Smooth muscle cell (in vitro differentiated cells): ENCODE data around the gene C2orf78. TPM values are rescaled to one million over a fixed set of nuclear protein-coding genes. Genes with fewer than 3 reads are reported as not detected.

Experiments
- DNase-seq: peaks from one replicate; lab custom pipeline; 2025; ENCODE audit not compliant: unreplicated experiment; lab: John Stamatoyannopoulos, UW
- H2AFZ ChIP-seq: fragments of 200-600 bp; sonication (generic); 2 replicates; pipeline ENCODE4 v1.6.0; 2016; ENCODE audit warnings: antibody characterized with exemption, low read depth, mild to moderate bottlenecking
- H3F3A ChIP-seq: fragments of 200-600 bp; sonication (generic); 2 replicates; pipeline ENCODE4 v1.6.0; 2017; ENCODE audit warnings: antibody characterized with exemption, low read depth
- H3K27ac ChIP-seq: fragments of 200-600 bp; sonication (generic); 2 replicates; pipeline ENCODE4 v1.5.1; 2016; ENCODE audit warnings: low read depth, mild to moderate bottlenecking
- H3K27me3 ChIP-seq: fragments of 200-600 bp; sonication (generic); 2 replicates; pipeline ENCODE4 v1.6.1; 2016; ENCODE audit warnings: low read depth, mild to moderate bottlenecking
- H3K36me3 ChIP-seq: fragments of 200-600 bp; sonication (generic); 2 replicates; pipeline ENCODE4 v1.5.1; 2016; ENCODE audit warnings: low read depth
- H3K4me1 ChIP-seq: fragments of 200-600 bp; sonication (generic); 2 replicates; pipeline ENCODE4 v1.5.1; 2016; ENCODE audit warnings: low read depth
- H3K4me2 ChIP-seq: fragments of 200-600 bp; sonication (generic); 2 replicates; pipeline ENCODE4 v1.6.0; 2016; ENCODE audit warnings: mild to moderate bottlenecking
- H3K4me3 ChIP-seq: fragments of 200-600 bp; sonication (generic); 2 replicates; pipeline ENCODE4 v1.5.1; 2016; ENCODE audit warnings: mild to moderate bottlenecking
- H3K79me2 ChIP-seq: fragments of 200-600 bp; sonication (generic); 2 replicates; pipeline ENCODE4 v1.6.0; 2016; ENCODE audit warnings: low read depth, mild to moderate bottlenecking
- H3K9ac ChIP-seq: fragments of 200-600 bp; sonication (generic); 2 replicates; pipeline ENCODE4 v1.6.0; 2016; ENCODE audit warnings: low read depth
- H3K9me3 ChIP-seq: fragments of 200-600 bp; sonication (generic); replicated peaks from 2 replicates; pipeline ENCODE4 v1.5.1; 2016; ENCODE audit warnings: low read depth
- H4K20me1 ChIP-seq: fragments of 200-600 bp; sonication (generic); 2 replicates; pipeline ENCODE4 v1.6.0; 2016; ENCODE audit warnings: low read depth
- CTCF ChIP-seq: fragments of 200-600 bp; sonication (generic); IDR thresholded peaks from 2 replicates; pipeline ENCODE4 v1.5.1; 2017; ENCODE audit warnings: borderline replicate concordance, mild to moderate bottlenecking, antibody characterized with exemption; ENCODE audit not compliant: insufficient read depth, poor library complexity, severe bottlenecking
- WGBS: methylation state at CpG from one replicate; pipeline ENCODE4 v1.1.7; 2016; ENCODE audit warnings: low lambda C conversion rate; 5-methylcytosine and 5-hydroxymethylcytosine counted together
- polyA plus RNA-seq: library from polyadenylated mRNA; unstranded; fragments of >200 nt; fragmentation: Nextera tagmentation; extraction: Ambion mirVana; gene quantifications from 2 replicates; pipeline ENCODE4 v1.2.1, GENCODE V29; 2016
- total RNA-seq: library from RNA; depleted of rRNA; stranded (reverse); fragments of >200 nt; gene quantifications from 2 replicates; pipeline ENCODE4 v1.2.3, GENCODE V29; 2014

Gene C2orf78
- total and polyA plus RNA-seq, 2 experiments from 2014 or later = not detected

GRCh38 chr2:73844087-73844486 lies 60.1 kb downstream of the C2orf78 start:
- H3K79me2 ChIP-seq = peaks cover 9% of the 10 kb centered on the region
- peaks cover 44% of the 10 kb centered on the region for H4K20me1 ChIP-seq
- no peaks in the 10 kb centered on the region for H3K27me3 ChIP-seq
- no peak for TF ChIP-seq CTCF
- H3K4me3 ChIP-seq = no peak overlapping the region
- H3K4me2 ChIP-seq = no peak overlapping the region
- H3K36me3 ChIP-seq = peaks cover 12% of the 10 kb centered on the region
- H3K27ac ChIP-seq = no peak overlapping the region
- peaks cover 2% of the 10 kb centered on the region for H3F3A ChIP-seq
- peaks cover under 1% of the 10 kb centered on the region for H3K4me1 ChIP-seq
- 93% methylated on average over 2 of the region's 2 CpGs for WGBS
- no peaks in the 10 kb centered on the region for H3K9me3 ChIP-seq
- H2AFZ ChIP-seq = no peak overlapping the region
- no peak overlapping the region for H3K9ac ChIP-seq
- DNase-seq = no peak

GRCh38 chr2:73850009-73850408 lies 66.0 kb downstream of the C2orf78 start:
- Histone ChIP-seq H3K27me3 (no peaks in the 10 kb centered on the region), H3K27ac (no peak overlapping the region), H3K9ac (no peak overlapping the region), H3K4me2 (no peak overlapping the region), H3K4me3 (no peak overlapping the region), H3K9me3 (no peaks in the 10 kb centered on the region), H4K20me1 (peaks cover 4% of the 10 kb centered on the region), H3K79me2 (no peaks in the 10 kb centered on the region), H3K36me3 (peaks cover 13% of the 10 kb centered on the region), H3K4me1 (no peaks in the 10 kb centered on the region), H2AFZ (no peak overlapping the region), H3F3A (peaks cover 3% of the 10 kb centered on the region)
- TF ChIP-seq CTCF = no peak
- DNase-seq = no peak
- 93% methylated on average over 2 of the region's 2 CpGs for WGBS

- no peak for DNase-seq
- peaks cover 5% of the 10 kb centered on the region for H3K36me3 ChIP-seq
- no peak overlapping the region for H2AFZ ChIP-seq
Observed at GRCh38 chr2:73851274-73851673, 67.3 kb downstream of the C2orf78 start.

More at GRCh38 chr2:73851274-73851673, 67.3 kb downstream of the C2orf78 start:
- H3K9me3 ChIP-seq = no peaks in the 10 kb centered on the region
- no peak overlapping the region for H3K27ac ChIP-seq
- WGBS = 96% methylated on average over 3 of the region's 3 CpGs
- TF ChIP-seq CTCF = peak; percentile 17
- no peak overlapping the region for H3K4me3 ChIP-seq
- no peaks in the 10 kb centered on the region for H3K79me2 ChIP-seq
- H4K20me1 ChIP-seq = peaks cover 4% of the 10 kb centered on the region
- no peaks in the 10 kb centered on the region for H3K4me1 ChIP-seq
- H3K27me3 ChIP-seq = no peaks in the 10 kb centered on the region
- H3K9ac ChIP-seq = no peak overlapping the region
- peaks cover 3% of the 10 kb centered on the region for H3F3A ChIP-seq
- H3K4me2 ChIP-seq = peak overlapping the region; percentile 29
